Measurements from ENCODE around the gene CFAP221. TPM values are rescaled to one million over a fixed set of nuclear protein-coding genes. Genes with fewer than 3 reads are reported as not detected.

The CFAP221 gene
- polyA plus RNA-seq, 1 donor (not counting 4 experiments of a cell fraction or from before 2014, with no cell fraction given), result not detected

- Histone ChIP-seq H3K4me3 (ENCODE audit: control insufficient read depth in 2 of 3, extremely low read depth in 1 of 3, insufficient read depth in 2 of 3, low read depth in 1 of 3, low read length in 3 of 3) (no peak overlapping the region), H3K9me3 (ENCODE audit: control insufficient read depth, low read depth, low read length) (no peaks in the 10 kb centered on the region), H3K79me2 (ENCODE audit: control insufficient read depth, insufficient read depth, low read length) (no peaks in the 10 kb centered on the region), H3K9ac (ENCODE audit: control insufficient read depth, extremely low read depth, insufficient read depth, low read length) (no peak overlapping the region), H3K27ac (ENCODE audit: control insufficient read depth, insufficient read depth, low read length) (no peak overlapping the region), H3K27me3 (ENCODE audit: control insufficient read depth, extremely low read depth, insufficient read depth, low read length) (no peaks in the 10 kb centered on the region), H3K9me1 (ENCODE audit: control insufficient read depth, extremely low read depth, insufficient read depth, low read length) (no peaks in the 10 kb centered on the region), H2AFZ (ENCODE audit: control insufficient read depth, low read length) (no peak overlapping the region), H4K20me1 (ENCODE audit: control insufficient read depth, extremely low read depth, insufficient read depth, low read length) (no peaks in the 10 kb centered on the region), H3K36me3 (ENCODE audit: control insufficient read depth in 2 of 2, extremely low read depth in 1 of 2, insufficient read depth in 2 of 2, low read length in 2 of 2) (no peaks in the 10 kb centered on the region), H3K4me1 (ENCODE audit: control insufficient read depth, extremely low read depth, insufficient read depth, low read length) (peaks cover 9% of the 10 kb centered on the region), H3K4me2 (ENCODE audit: control insufficient read depth, extremely low read depth, insufficient read depth, low read depth, low read length) (no peak overlapping the region)
- TF ChIP-seq EZH2 (IDR thresholded peaks at IDR 0.05; ENCODE audit: low read length) (no peak), CTCF (optimal IDR thresholded peaks at IDR 0.05 in 1 of 3, IDR thresholded peaks at IDR 0.05 in 1 of 3, conservative IDR thresholded peaks at IDR 0.05 in 1 of 3; ENCODE audit: extremely low read depth in 1 of 3, insufficient read depth in 2 of 3, low read length in 3 of 3) (no peak)
- FAIRE-seq (no peak), DNase-seq (ENCODE audit: low read depth, low spot score) (no peak)
- dilution Hi-C loops (cut with MboI; ENCODE audit: extremely low pct_ligation_motif_present, low sequenced_read_pairs), result no loop called here
These were observed 47.6 kb upstream of the CFAP221 start for GRCh38 chr2:119496682-119497081.

- Histone ChIP-seq H3K9ac (ENCODE audit: control insufficient read depth, extremely low read depth, insufficient read depth, low read length) (no peak overlapping the region), H3K9me3 (ENCODE audit: control insufficient read depth, low read depth, low read length) (no peaks in the 10 kb centered on the region), H3K4me3 (ENCODE audit: control insufficient read depth in 2 of 3, extremely low read depth in 1 of 3, insufficient read depth in 2 of 3, low read depth in 1 of 3, low read length in 3 of 3) (no peak overlapping the region), H3K27me3 (ENCODE audit: control insufficient read depth, extremely low read depth, insufficient read depth, low read length) (no peaks in the 10 kb centered on the region), H3K36me3 (ENCODE audit: control insufficient read depth in 2 of 2, extremely low read depth in 1 of 2, insufficient read depth in 2 of 2, low read length in 2 of 2) (no peaks in the 10 kb centered on the region), H3K9me1 (ENCODE audit: control insufficient read depth, extremely low read depth, insufficient read depth, low read length) (no peaks in the 10 kb centered on the region), H4K20me1 (ENCODE audit: control insufficient read depth, extremely low read depth, insufficient read depth, low read length) (no peaks in the 10 kb centered on the region), H2AFZ (ENCODE audit: control insufficient read depth, low read length) (no peak overlapping the region), H3K4me2 (ENCODE audit: control insufficient read depth, extremely low read depth, insufficient read depth, low read depth, low read length) (no peak overlapping the region), H3K27ac (ENCODE audit: control insufficient read depth, insufficient read depth, low read length) (no peak overlapping the region), H3K79me2 (ENCODE audit: control insufficient read depth, insufficient read depth, low read length) (no peaks in the 10 kb centered on the region), H3K4me1 (ENCODE audit: control insufficient read depth, extremely low read depth, insufficient read depth, low read length) (no peaks in the 10 kb centered on the region)
- dilution Hi-C loops (cut with MboI; ENCODE audit: extremely low pct_ligation_motif_present, low sequenced_read_pairs), result no loop called here
- FAIRE-seq (no peak), DNase-seq (ENCODE audit: low read depth, low spot score) (no peak)
- TF ChIP-seq CTCF (optimal IDR thresholded peaks at IDR 0.05 in 1 of 3, IDR thresholded peaks at IDR 0.05 in 1 of 3, conservative IDR thresholded peaks at IDR 0.05 in 1 of 3; ENCODE audit: extremely low read depth in 1 of 3, insufficient read depth in 2 of 3, low read length in 3 of 3), result no peak
- TF ChIP-seq EZH2 (IDR thresholded peaks at IDR 0.05; ENCODE audit: low read length), result no peak
These were observed 35.5 kb upstream of the CFAP221 start for GRCh38 chr2:119508756-119509155.

All from keratinocyte (primary cell).